A549 (cell line): ENCODE data around the gene RPS21.

Experiments used
- CTCF ChIP-seq: fragments of >200 bp; sonication (Bioruptor Twin); formaldehyde crosslinking; IDR thresholded peaks from 3 replicates; pipeline ENCODE4 v1.5.1; 2016
- MAFK ChIP-seq: fragments of 450-650 bp; IDR thresholded peaks from 2 replicates; pipeline ENCODE4 v1.6.1; 2014; ENCODE audit not compliant: partially characterized antibody
- MYC ChIP-seq: IDR thresholded peaks from 2 replicates; pipeline ENCODE4 v1.6.1; 2012; ENCODE audit warnings: mild to moderate bottlenecking, inconsistent platforms, low read length, improper control_type of control experiment, borderline replicate concordance
- POLR2AphosphoS2 ChIP-seq: conservative IDR thresholded peaks from 2 replicates; pipeline ENCODE4 v1.6.1; 2012; ENCODE audit warnings: low read length, improper control_type of control experiment, inconsistent platforms
- RAD21 ChIP-seq, 2 experiments: fragments of >200 bp in 1 of 2; sonication (Bioruptor Twin) in 1 of 2; formaldehyde crosslinking in 1 of 2; IDR thresholded peaks in 1 of 2; conservative IDR thresholded peaks in 1 of 2; 2 replicates in 1 of 2; 3 replicates in 1 of 2; pipeline ENCODE4 v1.6.1; 2012 to 2018; ENCODE audit warnings: inconsistent platforms in 1 of 2

- TF ChIP-seq POLR2AphosphoS2: no peak
- TF ChIP-seq CTCF: no peak
- no peak for TF ChIP-seq RAD21 (conservative IDR thresholded peaks at IDR 0.05 in 1 of 2, IDR thresholded peaks at IDR 0.05 in 1 of 2)
- no peak for TF ChIP-seq MAFK
- TF ChIP-seq MYC: no peak
These were observed 21.8 kb upstream of the RPS21 start for GRCh38 chr20:62364911-62365736.
